ENCODE results near the gene PARD3B. TPM values are rescaled to one million over a fixed set of nuclear protein-coding genes. Genes with fewer than 3 reads are reported as not detected.

PARD3B gene
- total RNA-seq, 1 experiment from 2014 or later: 7.6 TPM

- intact Hi-C loops (cut with micrococcal nuclease; ENCODE audit: unreplicated experiment): no loop called here
Observed at GRCh38 chr2:204510709-204511420, 34.4 kb upstream of the PARD3B start.

GRCh38 chr2:204514439-204514838, 30.8 kb upstream of the PARD3B start:
- Histone ChIP-seq H3K9me3 (ENCODE audit: low read depth, low read length, poor library complexity, severe bottlenecking) (no peaks in the 10 kb centered on the region), H3K36me3 (ENCODE audit: insufficient read depth, low read length, poor library complexity, severe bottlenecking) (no peaks in the 10 kb centered on the region), H3K4me1 (ENCODE audit: insufficient read depth, low read length, poor library complexity, severe bottlenecking) (no peaks in the 10 kb centered on the region), H3K27ac (ENCODE audit: low read depth, low read length, poor library complexity, severe bottlenecking) (no peak overlapping the region), H3K4me3 (ENCODE audit: low read depth, low read length, poor library complexity, severe bottlenecking) (no peak overlapping the region), H3K27me3 (replicated peaks; ENCODE audit: insufficient read depth, low read depth, low read length, poor library complexity) (no peaks in the 10 kb centered on the region)
- CTCF ChIA-PET: no interaction called here
- no peak for DNase-seq (ENCODE audit: low spot score)
- TF ChIP-seq EZH2 (IDR thresholded peaks at IDR 0.05; ENCODE audit: borderline replicate concordance, low read depth, low read length, poor library complexity, severe bottlenecking) (no peak), CTCF (conservative IDR thresholded peaks at IDR 0.05; ENCODE audit: low read depth, low read length) (no peak)
- intact Hi-C loops (cut with micrococcal nuclease; ENCODE audit: unreplicated experiment): no loop called here
- POLR2A ChIA-PET (ENCODE audit: low non-redundant PET): no interaction called here
- no TSS peak for BruUV-seq (replicated peaks)

More at GRCh38 chr2:204510709-204511420, 34.4 kb upstream of the PARD3B start:
- Histone ChIP-seq H3K27me3 (replicated peaks; ENCODE audit: insufficient read depth, low read depth, low read length, poor library complexity) (no peaks in the 10 kb centered on the region), H3K4me3 (ENCODE audit: low read depth, low read length, poor library complexity, severe bottlenecking) (no peak overlapping the region), H3K9me3 (ENCODE audit: low read depth, low read length, poor library complexity, severe bottlenecking) (no peaks in the 10 kb centered on the region), H3K36me3 (ENCODE audit: insufficient read depth, low read length, poor library complexity, severe bottlenecking) (no peaks in the 10 kb centered on the region), H3K27ac (ENCODE audit: low read depth, low read length, poor library complexity, severe bottlenecking) (no peak overlapping the region), H3K4me1 (ENCODE audit: insufficient read depth, low read length, poor library complexity, severe bottlenecking) (no peaks in the 10 kb centered on the region)
- CTCF ChIA-PET: no interaction called here
- no peak for DNase-seq (ENCODE audit: low spot score)
- no peak for TF ChIP-seq CTCF (conservative IDR thresholded peaks at IDR 0.05; ENCODE audit: low read depth, low read length)
- no peak for TF ChIP-seq EZH2 (IDR thresholded peaks at IDR 0.05; ENCODE audit: borderline replicate concordance, low read depth, low read length, poor library complexity, severe bottlenecking)
- BruUV-seq (replicated peaks): no TSS peak
- POLR2A ChIA-PET (ENCODE audit: low non-redundant PET): no interaction called here

- Histone ChIP-seq H3K27ac (ENCODE audit: low read depth, low read length, poor library complexity, severe bottlenecking) (no peak overlapping the region), H3K27me3 (replicated peaks; ENCODE audit: insufficient read depth, low read depth, low read length, poor library complexity) (no peaks in the 10 kb centered on the region), H3K4me1 (ENCODE audit: insufficient read depth, low read length, poor library complexity, severe bottlenecking) (no peaks in the 10 kb centered on the region), H3K36me3 (ENCODE audit: insufficient read depth, low read length, poor library complexity, severe bottlenecking) (no peaks in the 10 kb centered on the region), H3K4me3 (ENCODE audit: low read depth, low read length, poor library complexity, severe bottlenecking) (no peak overlapping the region), H3K9me3 (ENCODE audit: low read depth, low read length, poor library complexity, severe bottlenecking) (no peaks in the 10 kb centered on the region)
- TF ChIP-seq CTCF (conservative IDR thresholded peaks at IDR 0.05; ENCODE audit: low read depth, low read length) (no peak), EZH2 (IDR thresholded peaks at IDR 0.05; ENCODE audit: borderline replicate concordance, low read depth, low read length, poor library complexity, severe bottlenecking) (no peak)
- ChIA-PET CTCF (no interaction called here), POLR2A (ENCODE audit: low non-redundant PET) (no interaction called here)
- intact Hi-C loops (cut with micrococcal nuclease; ENCODE audit: unreplicated experiment): no loop called here
- no TSS peak for BruUV-seq (replicated peaks)
- no peak for DNase-seq (ENCODE audit: low spot score)
Observed at GRCh38 chr2:204515416-204515815, 29.9 kb upstream of the PARD3B start.

Measured in A673 (cell line).